Activated CD8-positive, alpha-beta T cell treated with anti-CD3 and anti-CD28 coated beads for 36 hours (primary cell): ENCODE data around the gene CEP83. TPM values are rescaled to one million over a fixed set of nuclear protein-coding genes. Genes with fewer than 3 reads are reported as not detected.

ENCODE experiments used
- ATAC-seq: fragments of 200-7000 bp; cut with Tn5 transposase; one replicate; pipeline ENCODE4 v1.10.0; 2021; ENCODE audit warnings: mild to moderate bottlenecking, moderate library complexity
- CTCF ChIA-PET: fragments of 350-600 bp; sonication (Branson Sonifier 250); formaldehyde crosslinking; loops from one replicate; lab custom pipeline; 2021; ENCODE audit warnings: antibody characterized with exemption; lab: Charles Lee
- POLR2A ChIA-PET: fragments of 350-600 bp; sonication (Branson Sonifier 250); formaldehyde crosslinking; loops from one replicate; lab custom pipeline; 2021; ENCODE audit warnings: antibody characterized with exemption; lab: Charles Lee
- DNase-seq: peaks from one replicate; pipeline ENCODE4 v3.0.0-alpha.2; 2020
- H3K27ac Mint-ChIP-seq: one replicate; pipeline ENCODE4 v1.8.0; 2021; ENCODE audit warnings: mild to moderate bottlenecking, mixed read lengths
- H3K27me3 Mint-ChIP-seq: one replicate; pipeline ENCODE4 v1.8.0; 2021; ENCODE audit warnings: mixed read lengths
- H3K36me3 Mint-ChIP-seq: one replicate; pipeline ENCODE4 v1.8.0; 2021; ENCODE audit warnings: low read depth, mixed read lengths
- H3K4me1 Mint-ChIP-seq: one replicate; pipeline ENCODE4 v1.8.0; 2021; ENCODE audit warnings: low read depth, mixed read lengths
- H3K4me3 Mint-ChIP-seq: one replicate; pipeline ENCODE4 v1.8.0; 2021; ENCODE audit warnings: mild to moderate bottlenecking, moderate library complexity, mixed read lengths
- H3K9me3 Mint-ChIP-seq: one replicate; pipeline ENCODE4 v1.8.0; 2021; ENCODE audit warnings: mixed read lengths
- intact Hi-C: fragments of 100-400 bp; cut with micrococcal nuclease; formaldehyde crosslinking; loops from one replicate; pipeline ENCODE4 v1.10.0; 2022
- total RNA-seq, 2 experiments: library from RNA; stranded (reverse); gene quantifications; one replicate each; pipeline ENCODE4 v1.2.3, GENCODE V29; 2021
- TF ChIP-seq, protein P1 (sequence below): fragments of 200-600 bp; IDR thresholded peaks from one replicate; pipeline ENCODE4 v1.8.0; 2022; ENCODE audit warnings: antibody characterized with exemption, mild to moderate bottlenecking

Gene CEP83
- total RNA-seq, 2 experiments from 2014 or later, result 23.5 to 26.5 TPM

DNA sequence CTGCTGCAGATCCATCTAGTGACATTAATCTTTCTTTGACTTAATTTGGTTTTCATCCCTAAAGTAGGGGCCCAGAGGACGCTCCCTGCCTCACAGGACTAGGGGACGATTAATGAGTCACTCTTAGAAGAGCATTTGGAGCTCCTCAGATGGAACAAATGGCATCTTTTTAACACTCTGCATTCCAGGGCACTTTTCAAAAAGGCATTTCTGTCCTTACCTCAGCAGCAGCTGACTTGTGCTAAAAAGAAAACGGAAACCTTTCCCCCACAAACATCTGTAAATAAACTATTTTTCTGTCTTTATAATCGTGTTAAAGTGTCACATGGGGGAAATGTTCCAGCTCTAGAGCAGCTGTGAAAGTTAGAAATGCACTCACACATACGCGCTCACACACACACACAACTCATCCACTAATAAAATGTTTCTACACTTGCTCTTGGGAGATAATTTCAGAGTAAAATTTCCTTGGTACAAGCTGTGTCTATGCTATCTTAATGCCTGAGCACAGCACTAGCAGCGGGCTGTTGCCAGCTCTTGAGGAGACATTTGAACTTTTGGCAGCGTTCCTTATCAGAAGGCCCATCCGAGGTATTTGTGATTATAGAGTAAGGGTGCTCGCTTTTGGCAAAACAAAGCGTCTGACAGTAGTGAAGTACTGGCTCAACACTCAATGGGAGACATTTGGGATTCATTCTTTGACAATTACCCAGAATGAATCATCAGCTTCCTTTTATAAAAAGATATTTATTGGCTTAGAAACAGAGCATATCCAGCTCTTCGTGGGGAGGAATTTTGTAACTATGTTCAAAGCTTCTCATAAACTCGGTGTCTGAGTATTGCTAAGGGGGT is 170.0 kb downstream of the CEP83 start:
- intact Hi-C loops, result no loop called here
- peaks cover 9% of the 10 kb centered on the region for H3K36me3 Mint-ChIP-seq
- no peaks in the 10 kb centered on the region for H3K27me3 Mint-ChIP-seq
- no peak for DNase-seq
- TF ChIP-seq, protein P1, sequence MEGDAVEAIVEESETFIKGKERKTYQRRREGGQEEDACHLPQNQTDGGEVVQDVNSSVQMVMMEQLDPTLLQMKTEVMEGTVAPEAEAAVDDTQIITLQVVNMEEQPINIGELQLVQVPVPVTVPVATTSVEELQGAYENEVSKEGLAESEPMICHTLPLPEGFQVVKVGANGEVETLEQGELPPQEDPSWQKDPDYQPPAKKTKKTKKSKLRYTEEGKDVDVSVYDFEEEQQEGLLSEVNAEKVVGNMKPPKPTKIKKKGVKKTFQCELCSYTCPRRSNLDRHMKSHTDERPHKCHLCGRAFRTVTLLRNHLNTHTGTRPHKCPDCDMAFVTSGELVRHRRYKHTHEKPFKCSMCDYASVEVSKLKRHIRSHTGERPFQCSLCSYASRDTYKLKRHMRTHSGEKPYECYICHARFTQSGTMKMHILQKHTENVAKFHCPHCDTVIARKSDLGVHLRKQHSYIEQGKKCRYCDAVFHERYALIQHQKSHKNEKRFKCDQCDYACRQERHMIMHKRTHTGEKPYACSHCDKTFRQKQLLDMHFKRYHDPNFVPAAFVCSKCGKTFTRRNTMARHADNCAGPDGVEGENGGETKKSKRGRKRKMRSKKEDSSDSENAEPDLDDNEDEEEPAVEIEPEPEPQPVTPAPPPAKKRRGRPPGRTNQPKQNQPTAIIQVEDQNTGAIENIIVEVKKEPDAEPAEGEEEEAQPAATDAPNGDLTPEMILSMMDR, result no peak
- H3K27ac Mint-ChIP-seq, result no peak overlapping the region
- no peak overlapping the region for H3K4me3 Mint-ChIP-seq
- CTCF ChIA-PET, result no interaction called here
- H3K4me1 Mint-ChIP-seq, result no peaks in the 10 kb centered on the region
- no peaks in the 10 kb centered on the region for H3K9me3 Mint-ChIP-seq
- POLR2A ChIA-PET, result interaction anchor here (0.8 to 1.6 kb wide), 3 partner anchors 10 to 20 kb away, joined by 3 to 6 read pairs (median 4); no protein-coding TSS in a partner anchor
- no peak for ATAC-seq

DNA sequence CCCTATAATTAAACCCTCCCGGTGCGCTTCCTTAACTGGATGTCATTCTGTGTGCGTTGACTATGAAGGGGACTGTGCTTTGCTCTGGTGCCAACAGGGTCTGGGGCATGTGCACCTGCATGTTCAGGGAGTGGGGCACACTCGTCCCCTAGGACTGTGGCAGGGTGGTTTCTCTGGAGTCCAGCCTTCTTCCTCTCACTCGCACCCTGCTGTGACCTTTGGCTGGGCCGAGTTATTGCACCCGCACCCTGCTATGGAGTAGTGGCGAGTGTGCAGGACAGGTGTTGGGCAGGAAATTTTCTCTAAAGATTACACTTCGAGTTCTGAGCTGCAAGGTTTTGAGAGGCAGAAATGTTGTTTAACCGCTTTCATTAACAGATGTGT is 172.4 kb downstream of the CEP83 start:
- peaks cover 13% of the 10 kb centered on the region for H3K4me1 Mint-ChIP-seq
- H3K36me3 Mint-ChIP-seq, result peaks cover 15% of the 10 kb centered on the region
- intact Hi-C loops, result no loop called here
- no peak overlapping the region for H3K4me3 Mint-ChIP-seq
- POLR2A ChIA-PET, result no interaction called here
- H3K27ac Mint-ChIP-seq, result no peak overlapping the region
- CTCF ChIA-PET, result interaction anchor here (0.7 kb wide), 1 partner anchor 11 kb away, joined by 3 read pairs; no protein-coding TSS in a partner anchor
- no peaks in the 10 kb centered on the region for H3K27me3 Mint-ChIP-seq
- TF ChIP-seq, protein P1, result no peak
- DNase-seq (no peak), ATAC-seq (no peak)
- no peaks in the 10 kb centered on the region for H3K9me3 Mint-ChIP-seq

DNA sequence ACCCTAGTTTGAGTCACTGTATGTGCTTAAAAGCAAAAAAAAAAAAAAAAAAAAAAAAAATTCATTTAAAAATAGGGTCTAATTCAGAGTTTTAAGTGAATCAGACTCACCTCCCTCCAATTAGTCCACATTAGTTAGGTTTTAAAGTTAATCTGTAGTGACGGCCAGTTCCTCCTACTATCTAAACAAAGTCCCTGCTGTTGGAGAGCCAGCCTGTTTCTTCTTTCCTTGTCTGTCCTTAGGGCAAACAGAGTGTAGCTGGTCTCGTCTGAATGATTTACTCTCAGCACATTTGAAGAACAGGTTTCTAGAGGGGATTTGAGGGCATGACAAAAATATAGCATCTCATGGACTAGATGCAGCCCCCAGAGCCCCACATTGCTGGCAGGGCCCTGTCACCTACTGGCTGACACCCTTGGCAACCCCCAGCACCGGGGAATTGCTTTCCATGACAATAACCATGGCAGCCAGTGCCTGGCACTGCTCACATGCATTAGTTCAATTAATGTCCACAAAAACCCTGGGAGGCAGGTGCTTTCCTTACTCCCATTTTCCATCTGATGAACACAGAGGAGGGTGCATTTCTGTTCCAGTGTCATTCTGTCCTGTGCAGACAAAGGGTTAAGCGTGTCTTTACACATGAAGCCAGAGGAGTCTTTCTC is 173.0 kb downstream of the CEP83 start:
- DNase-seq (no peak), ATAC-seq (no peak)
- H3K4me1 Mint-ChIP-seq, result peaks cover 18% of the 10 kb centered on the region
- TF ChIP-seq, protein P1, result no peak
- ChIA-PET POLR2A (no interaction called here), CTCF (interaction anchor here (0.7 to 0.9 kb wide), 2 partner anchors 11 to 14 kb away, joined by 3 read pairs; no protein-coding TSS in a partner anchor)
- intact Hi-C loops, result no loop called here
- peaks cover 15% of the 10 kb centered on the region for H3K36me3 Mint-ChIP-seq
- H3K9me3 Mint-ChIP-seq, result no peaks in the 10 kb centered on the region
- H3K27ac Mint-ChIP-seq, result no peak overlapping the region
- no peaks in the 10 kb centered on the region for H3K27me3 Mint-ChIP-seq
- no peak overlapping the region for H3K4me3 Mint-ChIP-seq

DNA sequence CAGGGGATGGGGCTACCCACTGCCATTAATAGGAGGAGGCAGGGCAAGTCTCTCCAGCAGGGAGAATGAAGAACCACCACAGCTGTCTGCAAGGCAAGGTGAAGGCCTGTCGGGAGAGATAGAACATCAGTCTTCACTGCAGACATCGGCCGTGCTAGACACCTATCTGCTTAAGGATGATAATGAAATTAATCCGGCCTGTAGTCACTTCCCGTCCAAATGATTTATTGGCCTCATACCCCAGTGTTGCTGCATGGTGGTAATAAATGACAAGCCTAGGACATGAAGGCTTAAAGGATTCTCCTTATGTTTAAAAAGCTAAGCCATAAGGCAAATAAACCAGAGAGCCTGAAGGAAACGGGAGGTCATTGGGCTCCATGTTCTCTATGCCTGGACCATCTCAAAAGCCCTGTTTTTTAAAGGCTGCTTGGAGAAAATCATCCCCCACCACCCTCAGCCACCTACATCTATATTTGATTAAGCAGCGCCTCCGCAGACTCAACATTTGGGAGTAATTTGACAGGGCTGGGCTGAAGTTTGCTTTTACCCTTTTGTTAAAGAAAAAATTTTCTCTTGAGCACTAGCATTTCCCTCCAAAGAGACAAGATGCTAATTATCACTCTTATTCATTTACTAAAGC is 173.6 kb downstream of the CEP83 start:
- POLR2A ChIA-PET, result no interaction called here
- H3K9me3 Mint-ChIP-seq, result no peaks in the 10 kb centered on the region

More for the DNA sequence above, 173.6 kb downstream of the CEP83 start:
- H3K27me3 Mint-ChIP-seq, result no peaks in the 10 kb centered on the region
- no peak overlapping the region for H3K27ac Mint-ChIP-seq
- H3K4me1 Mint-ChIP-seq, result peaks cover 20% of the 10 kb centered on the region
- TF ChIP-seq, protein P1, result no peak
- no peak overlapping the region for H3K4me3 Mint-ChIP-seq
- H3K36me3 Mint-ChIP-seq, result peaks cover 15% of the 10 kb centered on the region
- CTCF ChIA-PET, result interaction anchor here (0.9 kb wide), 1 partner anchor 13 kb away, joined by 3 read pairs; no protein-coding TSS in a partner anchor
- DNase-seq, result no peak
- no peak for ATAC-seq
- intact Hi-C loops, result no loop called here
